Measurements from ENCODE around the gene GDA.

The GDA gene

DNA sequence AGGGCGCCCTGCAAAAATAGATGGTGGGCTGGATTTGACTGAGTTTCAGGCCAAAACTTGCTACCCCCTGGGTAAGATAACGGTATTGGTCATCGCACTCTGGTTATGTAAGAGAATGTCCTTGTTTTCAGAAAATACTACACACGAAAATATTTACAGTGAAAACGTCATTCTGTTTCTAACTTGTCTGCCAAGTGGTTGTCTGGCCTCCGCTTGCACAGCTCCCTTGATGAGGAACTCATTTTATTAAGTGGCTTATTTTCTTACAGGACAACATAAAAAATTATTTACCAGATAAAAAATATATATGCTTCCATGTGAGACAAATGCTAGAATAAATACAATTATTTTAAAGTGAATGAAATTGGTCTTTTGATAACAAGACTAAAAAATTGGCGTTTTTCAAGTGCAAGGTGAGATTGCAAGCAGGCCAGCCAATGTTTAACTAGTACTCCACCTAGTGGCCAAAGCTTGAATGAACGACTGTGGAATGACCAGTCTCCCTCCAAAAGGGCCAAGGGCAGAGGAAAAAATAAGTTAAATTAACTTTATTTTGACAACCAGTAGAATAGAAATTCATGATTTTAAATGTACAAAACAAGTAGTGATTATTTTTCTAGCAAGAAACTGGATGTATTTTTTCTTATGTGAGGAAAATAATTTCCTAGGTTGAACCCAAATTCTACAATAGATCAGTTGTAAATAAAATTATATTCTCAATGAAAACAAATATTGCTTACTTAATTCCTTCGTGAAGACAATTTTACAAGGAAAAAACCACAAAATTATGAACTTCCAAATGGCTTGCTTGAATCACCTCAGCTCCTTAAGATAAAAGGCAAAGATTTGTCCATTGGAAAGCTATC lies 122.6 kb downstream of the GDA start:
- TF ChIP-seq TAF1 (IDR thresholded peaks at IDR 0.05; ENCODE audit: borderline replicate concordance, insufficient read depth, low read length) = no peak
- TF ChIP-seq, protein P1, sequence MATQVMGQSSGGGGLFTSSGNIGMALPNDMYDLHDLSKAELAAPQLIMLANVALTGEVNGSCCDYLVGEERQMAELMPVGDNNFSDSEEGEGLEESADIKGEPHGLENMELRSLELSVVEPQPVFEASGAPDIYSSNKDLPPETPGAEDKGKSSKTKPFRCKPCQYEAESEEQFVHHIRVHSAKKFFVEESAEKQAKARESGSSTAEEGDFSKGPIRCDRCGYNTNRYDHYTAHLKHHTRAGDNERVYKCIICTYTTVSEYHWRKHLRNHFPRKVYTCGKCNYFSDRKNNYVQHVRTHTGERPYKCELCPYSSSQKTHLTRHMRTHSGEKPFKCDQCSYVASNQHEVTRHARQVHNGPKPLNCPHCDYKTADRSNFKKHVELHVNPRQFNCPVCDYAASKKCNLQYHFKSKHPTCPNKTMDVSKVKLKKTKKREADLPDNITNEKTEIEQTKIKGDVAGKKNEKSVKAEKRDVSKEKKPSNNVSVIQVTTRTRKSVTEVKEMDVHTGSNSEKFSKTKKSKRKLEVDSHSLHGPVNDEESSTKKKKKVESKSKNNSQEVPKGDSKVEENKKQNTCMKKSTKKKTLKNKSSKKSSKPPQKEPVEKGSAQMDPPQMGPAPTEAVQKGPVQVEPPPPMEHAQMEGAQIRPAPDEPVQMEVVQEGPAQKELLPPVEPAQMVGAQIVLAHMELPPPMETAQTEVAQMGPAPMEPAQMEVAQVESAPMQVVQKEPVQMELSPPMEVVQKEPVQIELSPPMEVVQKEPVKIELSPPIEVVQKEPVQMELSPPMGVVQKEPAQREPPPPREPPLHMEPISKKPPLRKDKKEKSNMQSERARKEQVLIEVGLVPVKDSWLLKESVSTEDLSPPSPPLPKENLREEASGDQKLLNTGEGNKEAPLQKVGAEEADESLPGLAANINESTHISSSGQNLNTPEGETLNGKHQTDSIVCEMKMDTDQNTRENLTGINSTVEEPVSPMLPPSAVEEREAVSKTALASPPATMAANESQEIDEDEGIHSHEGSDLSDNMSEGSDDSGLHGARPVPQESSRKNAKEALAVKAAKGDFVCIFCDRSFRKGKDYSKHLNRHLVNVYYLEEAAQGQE (IDR thresholded peaks at IDR 0.05; ENCODE audit: insufficient read depth in 1 of 2, low read depth in 2 of 2, low read length in 2 of 2) = no peak
- no peak for TF ChIP-seq SIN3A (IDR thresholded peaks at IDR 0.05; ENCODE audit: borderline replicate concordance, insufficient read depth, low read length)
- no peak for TF ChIP-seq POLR2AphosphoS5 (IDR thresholded peaks at IDR 0.05; ENCODE audit: low read depth, low read length)
- TF ChIP-seq FOXP2 (optimal IDR thresholded peaks at IDR 0.05; ENCODE audit: borderline replicate concordance, extremely low read depth, extremely low read length, insufficient read depth) = no peak

DNA sequence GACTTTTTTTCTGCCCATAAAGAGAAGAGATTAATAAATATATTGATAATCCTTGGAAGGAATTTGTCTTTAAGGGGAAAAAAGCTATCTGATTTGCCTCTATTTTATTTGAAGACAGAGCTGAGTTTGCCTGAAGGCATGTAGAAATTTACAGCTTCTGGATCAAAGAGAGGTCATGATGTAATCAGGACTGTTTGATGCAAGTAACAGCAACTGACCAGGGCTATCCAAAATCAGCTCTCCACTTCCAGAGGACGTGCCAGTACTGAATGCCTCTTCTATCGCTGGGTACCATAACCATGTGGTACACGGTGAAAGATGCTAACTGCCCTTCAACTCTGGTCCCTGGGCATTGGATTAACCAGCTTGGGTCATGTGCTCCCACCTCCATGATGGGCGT lies 125.2 kb downstream of the GDA start:
- TF ChIP-seq SIN3A (IDR thresholded peaks at IDR 0.05; ENCODE audit: borderline replicate concordance, insufficient read depth, low read length) (no peak), POLR2AphosphoS5 (IDR thresholded peaks at IDR 0.05; ENCODE audit: low read depth, low read length) (no peak), FOXP2 (optimal IDR thresholded peaks at IDR 0.05; ENCODE audit: borderline replicate concordance, extremely low read depth, extremely low read length, insufficient read depth) (no peak), TAF1 (IDR thresholded peaks at IDR 0.05; ENCODE audit: borderline replicate concordance, insufficient read depth, low read length) (no peak)
- TF ChIP-seq, protein P1 (IDR thresholded peaks at IDR 0.05; ENCODE audit: insufficient read depth in 1 of 2, low read depth in 2 of 2, low read length in 2 of 2) = no peak

- TF ChIP-seq FOXP2 (optimal IDR thresholded peaks at IDR 0.05; ENCODE audit: borderline replicate concordance, extremely low read depth, extremely low read length, insufficient read depth) = no peak
- TF ChIP-seq, protein P1 (IDR thresholded peaks at IDR 0.05; ENCODE audit: insufficient read depth in 1 of 2, low read depth in 2 of 2, low read length in 2 of 2) = no peak
- no peak for TF ChIP-seq POLR2AphosphoS5 (IDR thresholded peaks at IDR 0.05; ENCODE audit: low read depth, low read length)
- no peak for TF ChIP-seq SIN3A (IDR thresholded peaks at IDR 0.05; ENCODE audit: borderline replicate concordance, insufficient read depth, low read length)
- no peak for TF ChIP-seq TAF1 (IDR thresholded peaks at IDR 0.05; ENCODE audit: borderline replicate concordance, insufficient read depth, low read length)
These were observed 125.7 kb downstream of the GDA start for GRCh38 chr9:72274916-72275315.

DNA sequence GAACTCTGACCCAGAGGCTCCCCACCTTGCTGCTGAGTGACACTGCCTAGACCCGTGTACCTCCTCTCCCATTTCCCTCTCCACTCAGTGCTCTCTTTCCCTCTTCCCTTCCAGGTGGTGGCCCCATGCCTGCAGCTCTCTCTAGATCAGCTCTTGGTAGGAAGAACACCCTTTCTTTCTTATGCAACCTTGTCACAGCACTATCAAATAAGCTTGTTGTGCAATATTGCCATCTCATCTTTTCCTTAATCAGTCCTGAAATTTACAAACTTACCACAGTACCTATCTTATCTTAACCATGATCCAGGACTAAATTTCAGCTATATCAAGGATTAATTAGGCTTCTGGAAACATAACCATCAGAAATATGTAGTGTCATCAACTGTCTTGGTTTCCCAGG lies 127.2 kb downstream of the GDA start:
- TF ChIP-seq TAF1 (IDR thresholded peaks at IDR 0.05; ENCODE audit: borderline replicate concordance, insufficient read depth, low read length) = no peak
- no peak for TF ChIP-seq POLR2AphosphoS5 (IDR thresholded peaks at IDR 0.05; ENCODE audit: low read depth, low read length)
- TF ChIP-seq FOXP2 (optimal IDR thresholded peaks at IDR 0.05; ENCODE audit: borderline replicate concordance, extremely low read depth, extremely low read length, insufficient read depth) = no peak
- no peak for TF ChIP-seq SIN3A (IDR thresholded peaks at IDR 0.05; ENCODE audit: borderline replicate concordance, insufficient read depth, low read length)
- TF ChIP-seq, protein P1 (IDR thresholded peaks at IDR 0.05; ENCODE audit: insufficient read depth in 1 of 2, low read depth in 2 of 2, low read length in 2 of 2) = no peak

Data from PFSK-1 (cell line).